ENCODE data around the gene DLL4.

DNA sequence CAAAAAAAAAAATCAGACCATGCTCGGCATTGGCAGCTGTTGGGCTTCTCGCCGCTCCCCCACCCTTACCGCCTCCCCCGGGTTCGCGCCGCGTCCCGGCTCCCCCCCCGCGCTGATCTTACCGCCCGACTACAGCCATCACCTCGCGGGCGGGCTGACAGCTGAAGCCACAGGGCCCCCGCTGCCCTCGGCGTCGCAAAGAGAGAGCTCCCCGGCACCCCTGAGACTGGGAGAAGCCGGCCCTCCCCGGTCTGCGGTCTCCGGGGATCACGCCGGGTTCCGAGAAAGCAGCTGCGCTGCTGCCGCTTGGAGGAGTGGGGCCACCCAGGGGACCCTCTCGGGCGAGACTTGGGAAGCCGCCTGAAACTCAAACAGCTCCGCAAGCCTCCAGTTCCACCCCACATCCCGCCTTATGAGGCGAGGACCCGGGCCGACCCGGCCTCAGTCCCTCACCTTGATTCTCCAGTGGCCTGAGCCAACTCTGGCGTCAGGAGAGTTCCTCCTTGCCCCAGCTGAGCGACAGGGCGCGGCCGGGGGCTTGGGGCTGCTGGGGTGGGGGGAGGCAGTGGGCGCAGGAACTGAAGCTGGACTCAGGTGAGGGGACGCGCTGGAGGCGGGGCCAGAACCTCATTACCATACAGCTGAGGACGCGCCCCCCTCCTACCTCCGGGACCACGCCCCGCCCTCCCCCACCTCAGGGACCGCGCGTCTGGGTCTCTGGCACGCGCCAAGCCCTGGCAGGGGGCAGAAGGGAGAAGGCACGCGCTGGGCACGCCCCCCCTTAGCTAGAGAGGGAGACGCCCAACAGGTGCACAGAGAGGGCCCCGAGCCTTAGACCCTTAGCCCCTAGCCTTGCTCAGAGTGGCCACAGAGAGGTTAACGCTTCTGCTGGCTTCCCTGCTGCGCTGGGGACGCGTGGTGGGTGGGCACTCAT, 1.0 kb upstream of the DLL4 start:
- TF ChIP-seq, protein P1, sequence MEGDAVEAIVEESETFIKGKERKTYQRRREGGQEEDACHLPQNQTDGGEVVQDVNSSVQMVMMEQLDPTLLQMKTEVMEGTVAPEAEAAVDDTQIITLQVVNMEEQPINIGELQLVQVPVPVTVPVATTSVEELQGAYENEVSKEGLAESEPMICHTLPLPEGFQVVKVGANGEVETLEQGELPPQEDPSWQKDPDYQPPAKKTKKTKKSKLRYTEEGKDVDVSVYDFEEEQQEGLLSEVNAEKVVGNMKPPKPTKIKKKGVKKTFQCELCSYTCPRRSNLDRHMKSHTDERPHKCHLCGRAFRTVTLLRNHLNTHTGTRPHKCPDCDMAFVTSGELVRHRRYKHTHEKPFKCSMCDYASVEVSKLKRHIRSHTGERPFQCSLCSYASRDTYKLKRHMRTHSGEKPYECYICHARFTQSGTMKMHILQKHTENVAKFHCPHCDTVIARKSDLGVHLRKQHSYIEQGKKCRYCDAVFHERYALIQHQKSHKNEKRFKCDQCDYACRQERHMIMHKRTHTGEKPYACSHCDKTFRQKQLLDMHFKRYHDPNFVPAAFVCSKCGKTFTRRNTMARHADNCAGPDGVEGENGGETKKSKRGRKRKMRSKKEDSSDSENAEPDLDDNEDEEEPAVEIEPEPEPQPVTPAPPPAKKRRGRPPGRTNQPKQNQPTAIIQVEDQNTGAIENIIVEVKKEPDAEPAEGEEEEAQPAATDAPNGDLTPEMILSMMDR (IDR thresholded peaks at IDR 0.05; ENCODE audit: low read depth, low read length, poor library complexity, severe bottlenecking) = no peak
- peak; percentile 97 for TF ChIP-seq EZH2phosphoT487 (IDR thresholded peaks at IDR 0.05; ENCODE audit: borderline replicate concordance, low read length)
